GM19240 (cell line): ENCODE results near the gene ATP10D.

Source experiments
- DNase-seq: peaks from one replicate; pipeline ENCODE4 v3.0.0; 2011; ENCODE audit warnings: low spot score; ENCODE audit not compliant: insufficient read length

The ATP10D gene

DNA sequence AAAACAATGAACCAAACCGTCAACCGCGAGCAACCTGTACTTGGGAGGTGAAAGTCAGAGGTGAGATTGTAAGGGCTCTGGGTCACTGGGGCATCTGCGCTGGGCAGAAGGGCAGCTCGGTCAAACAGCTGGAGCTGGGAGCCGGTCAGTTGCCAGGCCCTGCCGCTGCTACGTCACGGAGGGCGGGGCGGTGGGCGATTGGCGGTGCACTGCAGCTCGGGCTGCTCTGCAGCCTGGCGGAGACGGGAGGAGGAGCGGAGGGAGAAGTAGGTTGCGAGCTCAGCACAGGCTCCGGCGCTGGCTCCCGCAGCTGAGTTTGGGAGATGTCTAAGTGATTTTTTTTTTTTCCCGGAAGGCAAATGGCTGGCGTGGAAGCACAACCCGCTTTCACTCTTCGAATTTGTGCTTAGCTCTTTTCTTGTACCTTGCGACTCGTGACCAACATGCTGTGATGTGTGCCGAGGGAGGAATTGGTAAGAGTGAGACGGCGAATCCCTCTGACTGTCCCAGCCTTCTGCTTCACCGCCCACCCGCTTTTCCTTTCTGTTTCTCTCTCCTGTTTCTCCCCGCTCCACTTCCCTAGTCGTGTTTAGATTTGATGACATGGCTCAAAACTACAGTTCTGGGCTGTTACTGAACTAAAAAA, at the start of gene ATP10D:
TSS of gene ATP10D (plus strand) at position 229 of the 646 bp plus-strand sequence. CDS start 27,266 bp downstream, outside the sequence.
- peak; percentile 36 for DNase-seq

DNA sequence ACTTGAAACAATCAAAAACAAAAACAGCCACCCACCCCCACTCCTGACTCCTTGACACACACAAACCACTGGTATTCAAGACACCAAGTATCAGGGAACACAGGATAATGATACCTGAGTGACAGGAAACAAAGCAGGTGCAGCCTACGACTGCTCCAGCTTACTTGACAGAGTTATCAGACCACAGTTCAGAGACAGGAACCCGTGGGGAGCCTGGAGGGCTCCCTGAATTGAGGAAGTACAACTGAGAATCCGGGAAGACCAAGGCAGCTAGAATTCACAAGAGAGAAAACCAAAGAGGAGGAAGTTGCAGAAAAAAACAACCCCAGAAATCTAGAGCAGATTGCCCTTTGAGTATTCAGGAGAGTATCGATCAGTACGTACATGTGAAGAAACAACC, 42.1 kb upstream of the ATP10D start:
- no peak for DNase-seq

DNA sequence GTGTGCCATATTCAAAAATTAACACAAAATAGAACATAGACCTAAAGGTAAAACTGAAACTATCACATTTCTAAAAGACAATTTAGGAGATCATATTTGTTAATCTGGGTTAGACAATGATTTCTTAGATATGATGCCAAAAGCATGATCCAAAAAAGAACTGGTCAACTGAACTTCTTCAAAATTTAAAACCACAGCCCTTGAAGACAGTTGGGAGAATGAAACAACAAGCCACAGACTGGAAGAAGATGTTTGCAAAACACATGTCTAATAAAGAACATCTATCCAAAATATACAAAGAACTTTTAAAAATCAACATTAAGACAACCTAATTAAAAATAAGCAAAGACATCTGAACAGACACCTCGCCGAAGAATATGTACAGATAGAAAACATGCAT, 41.0 kb upstream of the ATP10D start:
- no peak for DNase-seq

GRCh38 chr4:47451657-47452056, 33.4 kb upstream of the ATP10D start:
- no peak for DNase-seq

GRCh38 chr4:47462799-47463234, 22.3 kb upstream of the ATP10D start:
- DNase-seq: no peak

GRCh38 chr4:47463235-47463956, 21.7 kb upstream of the ATP10D start, which contains the start of gene COMMD8:
Gene COMMD8 (minus strand): TSS chr4:47463702. CDS start chr4:47463651, 51 bp downstream.
- DNase-seq: peak; percentile 78

DNA sequence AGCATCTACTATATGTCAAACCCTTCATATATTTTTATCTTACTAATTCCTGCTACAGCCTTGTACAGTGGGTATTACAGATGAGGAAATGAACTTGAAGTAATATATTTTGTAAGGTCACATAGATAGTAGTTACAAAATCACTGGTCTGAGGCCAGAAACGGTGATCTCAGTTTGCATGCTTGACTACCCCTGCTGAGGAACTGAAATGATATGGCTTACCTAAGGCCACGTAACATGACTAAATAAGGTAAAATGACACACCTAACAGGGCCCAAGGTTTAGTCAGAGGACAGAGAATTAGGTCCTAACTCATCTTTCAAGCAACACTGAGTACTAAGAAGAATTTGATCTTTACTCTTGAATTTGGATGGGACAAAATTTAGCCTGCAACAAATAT, 20.1 kb upstream of the ATP10D start:
- no peak for DNase-seq

DNA sequence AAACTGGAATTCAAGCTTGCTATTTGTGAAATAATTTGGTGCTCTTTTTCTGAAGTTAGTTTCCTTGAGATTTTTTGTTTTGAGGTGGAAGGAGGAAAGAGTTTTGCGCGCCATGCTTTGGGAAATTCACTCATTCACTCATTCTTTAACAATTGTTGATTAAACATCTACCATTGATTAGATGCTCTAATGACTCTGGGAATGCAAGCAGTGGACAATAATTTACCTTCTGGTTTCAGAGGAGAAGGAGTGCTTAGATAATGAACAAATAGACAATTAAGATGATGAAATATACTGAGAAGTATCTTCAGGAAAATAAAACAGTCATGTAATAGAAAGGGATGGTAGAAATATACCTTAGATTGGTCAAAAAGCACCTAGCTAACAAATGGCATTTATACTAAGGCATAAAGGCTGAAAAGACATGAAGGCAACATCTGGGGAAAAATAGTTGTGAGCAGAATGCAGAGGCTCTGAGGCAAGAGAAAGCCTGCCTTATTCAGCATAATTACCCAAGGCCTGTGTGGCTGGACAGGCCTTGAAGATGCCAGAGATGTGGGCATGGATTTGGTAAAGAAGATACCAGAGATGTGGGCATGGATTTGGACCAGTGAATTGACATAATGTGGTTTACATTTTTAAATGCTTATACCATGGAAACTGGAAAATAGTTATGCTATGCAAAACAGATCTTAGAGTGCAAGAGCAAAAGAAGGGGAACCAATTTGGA, 18.9 kb upstream of the ATP10D start:
- no peak for DNase-seq

GRCh38 chr4:47468706-47469365, 16.2 kb upstream of the ATP10D start:
- DNase-seq: no peak

DNA sequence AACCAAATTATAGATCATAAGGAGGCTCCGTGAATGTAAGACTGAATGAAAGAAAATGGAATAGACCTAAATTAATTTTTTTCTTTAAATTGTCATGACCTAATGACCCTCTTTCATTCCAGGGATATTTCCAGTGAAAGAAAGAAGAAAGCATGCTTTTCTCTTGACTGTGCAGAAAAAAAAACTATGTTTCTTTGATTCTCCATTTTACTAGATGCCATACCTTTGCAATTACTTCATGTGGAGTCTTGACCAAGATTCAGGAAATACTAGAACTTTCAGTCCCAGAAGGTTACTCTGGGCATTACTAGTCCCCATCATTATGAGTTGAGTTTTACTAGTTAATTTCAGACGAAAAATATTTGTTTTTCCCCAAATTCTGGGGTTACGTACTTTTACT, 15.1 kb upstream of the ATP10D start:
- no peak for DNase-seq

DNA sequence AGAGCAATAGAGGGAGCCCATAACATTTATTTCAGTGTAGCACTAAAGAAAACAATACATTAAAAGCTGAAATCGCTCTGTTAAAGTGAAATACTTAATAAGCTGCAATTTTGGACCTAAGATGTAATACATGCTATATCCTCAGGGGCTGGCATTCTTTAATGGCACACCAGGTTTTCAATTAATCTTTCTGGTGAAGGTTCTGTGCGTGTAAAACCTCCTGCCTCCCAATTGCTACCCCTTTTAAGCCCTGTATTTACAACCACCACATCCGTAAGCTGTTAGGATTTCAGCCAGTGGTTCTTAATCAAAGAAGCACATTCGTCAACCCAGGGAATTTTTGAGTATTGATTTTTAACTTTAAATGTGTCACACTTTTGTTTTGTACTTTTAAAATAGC, 14.0 kb upstream of the ATP10D start:
- no peak for DNase-seq

DNA sequence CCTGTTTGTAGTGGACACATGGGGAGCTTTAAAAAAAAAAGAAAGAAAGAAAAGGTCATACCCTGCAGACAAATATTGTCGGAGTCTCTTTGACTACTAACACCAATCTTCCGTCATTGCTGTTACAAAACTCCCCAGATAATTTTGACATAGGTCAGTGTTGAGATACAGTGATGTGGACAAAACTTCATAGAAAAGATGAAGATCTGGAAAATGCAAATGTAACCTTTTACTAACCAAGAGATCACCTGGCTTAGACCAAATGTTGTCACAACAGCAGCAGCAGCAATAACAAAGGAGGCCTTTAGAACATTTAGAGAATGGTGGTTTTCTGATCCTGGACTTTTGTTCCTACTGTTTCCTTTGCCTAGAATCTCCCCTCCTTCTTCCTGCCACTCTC, 13.5 kb upstream of the ATP10D start:
- DNase-seq: no peak

- DNase-seq: no peak
These were observed 11.8 kb upstream of the ATP10D start for GRCh38 chr4:47473141-47473750.

DNA sequence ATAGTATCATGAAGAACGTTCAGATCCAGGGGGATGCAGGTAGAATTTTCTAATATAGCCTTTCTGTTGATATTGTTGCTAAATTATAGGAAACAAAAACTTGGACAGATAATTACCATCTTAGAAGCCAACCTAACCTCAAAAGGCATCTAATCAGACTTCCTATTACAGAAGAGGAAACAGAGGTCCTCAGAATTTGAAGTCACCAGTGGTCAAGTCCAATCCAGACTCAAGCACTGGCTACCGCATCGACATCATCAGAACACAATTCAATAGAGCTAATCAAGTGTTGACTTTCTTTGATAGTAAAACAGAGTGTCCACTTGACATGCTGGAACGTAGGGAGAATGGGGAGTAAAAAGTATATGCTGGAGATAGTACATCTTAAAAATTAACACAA, 10.3 kb upstream of the ATP10D start:
- no peak for DNase-seq

- DNase-seq: no peak
These were observed 9.7 kb upstream of the ATP10D start for GRCh38 chr4:47475411-47475810.

GRCh38 chr4:47478804-47479203, 6.3 kb upstream of the ATP10D start:
- no peak for DNase-seq

DNA sequence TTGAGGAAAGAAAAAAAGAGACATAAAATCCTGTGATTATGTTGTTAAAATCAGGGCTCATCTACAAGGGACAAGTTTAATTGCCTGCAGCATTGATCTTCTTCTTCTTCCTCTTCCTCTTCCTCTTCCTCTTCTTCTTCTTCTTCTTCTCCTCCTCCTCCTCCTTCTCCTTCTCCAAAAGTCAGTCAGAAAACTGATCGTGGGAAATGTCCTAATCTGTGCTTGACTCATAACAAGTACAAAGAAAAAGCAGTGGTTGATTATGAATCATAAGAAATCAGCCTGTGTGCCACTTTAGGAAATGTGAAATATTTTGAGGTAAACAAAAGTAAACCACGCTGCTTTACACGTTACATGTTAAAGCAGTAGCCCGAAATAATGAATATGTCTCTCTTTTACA, 2.7 kb upstream of the ATP10D start:
- DNase-seq: no peak

DNA sequence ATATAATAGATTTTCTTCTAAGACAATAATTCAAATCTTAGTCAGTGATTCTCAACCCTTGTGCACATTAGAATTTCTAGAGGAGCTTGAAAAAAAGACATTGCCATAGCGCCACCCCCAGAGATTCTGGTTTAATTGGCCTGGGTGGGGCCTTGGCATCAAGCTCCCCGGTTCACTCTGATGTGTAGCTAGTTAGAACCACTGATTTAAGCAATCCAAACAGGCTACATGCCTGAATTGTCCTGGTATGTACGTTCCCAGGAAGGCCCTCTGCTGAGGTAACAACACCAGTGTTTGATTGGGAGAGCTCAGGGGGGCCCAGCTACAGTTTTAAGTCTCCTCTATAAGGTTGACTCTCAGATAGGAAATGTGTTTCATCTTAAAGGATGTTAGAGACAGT, 1.3 kb upstream of the ATP10D start:
- no peak for DNase-seq

- no peak for DNase-seq
These were observed 907 bp upstream of the ATP10D start for GRCh38 chr4:47484168-47484567.

DNA sequence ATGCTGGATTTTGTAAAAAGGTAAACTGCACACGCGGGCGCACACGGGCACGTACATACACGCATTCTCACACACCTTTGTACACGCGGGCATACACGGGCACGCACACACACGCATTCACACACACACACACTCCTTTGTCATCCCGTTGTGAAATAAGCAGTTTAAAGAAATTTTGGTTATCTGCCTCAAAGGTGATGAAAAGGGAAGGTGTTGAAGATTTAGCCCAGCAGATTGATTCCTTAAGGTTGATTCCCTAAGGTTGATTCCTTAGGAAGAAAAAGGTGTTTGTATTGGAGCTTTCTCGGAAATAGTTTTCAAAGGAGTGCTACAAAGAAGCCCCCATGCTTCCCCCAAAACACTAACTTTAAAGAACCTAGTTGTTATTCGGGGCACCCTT, 693 bp downstream of the ATP10D start:
- no peak for DNase-seq

DNA sequence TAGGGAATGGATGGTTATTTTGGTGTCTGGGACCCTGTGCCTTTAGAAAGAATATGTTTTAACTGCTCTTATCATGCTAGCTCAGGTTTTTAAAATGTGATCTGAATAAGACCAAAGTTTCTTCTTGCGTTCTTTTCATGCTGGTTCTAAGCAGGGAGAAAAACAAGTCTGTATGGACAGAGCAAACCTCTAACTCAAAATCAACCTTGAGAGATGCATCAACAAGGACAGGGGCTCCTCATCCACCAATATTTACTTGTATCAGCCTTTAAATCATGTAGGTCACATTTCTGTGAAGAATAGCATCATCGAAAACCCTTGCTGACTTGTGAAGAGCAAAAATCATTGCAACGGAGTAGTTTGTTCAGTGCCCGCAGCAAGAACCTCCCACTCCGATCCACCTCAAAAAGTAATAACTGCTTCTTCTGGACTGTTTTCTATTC, 1.2 kb downstream of the ATP10D start:
- DNase-seq: no peak
